Thyroid gland (tissue), 4 donors: ENCODE data around the gene MAML3.

Experiments
- POLR2A ChIP-seq, 2 donors: fragments of 450-650 bp; IDR thresholded peaks; one replicate each; pipeline ENCODE4 v1.6.1; 2017; ENCODE audit warnings: antibody characterized with exemption in 2 of 2, mild to moderate bottlenecking in 2 of 2, moderate library complexity in 1 of 2
- TF ChIP-seq, protein P1 (sequence below), 6 experiments: fragments of 200-600 bp in 3 of 6; fragments of 450-650 bp in 3 of 6; sonication (generic) in 3 of 6; IDR thresholded peaks; one replicate each; pipeline ENCODE4 v1.5.1; 2016 to 2019; ENCODE audit warnings: antibody characterized with exemption in 6 of 6, mild to moderate bottlenecking in 2 of 6, inconsistent platforms in 1 of 6, moderate library complexity in 1 of 6

DNA sequence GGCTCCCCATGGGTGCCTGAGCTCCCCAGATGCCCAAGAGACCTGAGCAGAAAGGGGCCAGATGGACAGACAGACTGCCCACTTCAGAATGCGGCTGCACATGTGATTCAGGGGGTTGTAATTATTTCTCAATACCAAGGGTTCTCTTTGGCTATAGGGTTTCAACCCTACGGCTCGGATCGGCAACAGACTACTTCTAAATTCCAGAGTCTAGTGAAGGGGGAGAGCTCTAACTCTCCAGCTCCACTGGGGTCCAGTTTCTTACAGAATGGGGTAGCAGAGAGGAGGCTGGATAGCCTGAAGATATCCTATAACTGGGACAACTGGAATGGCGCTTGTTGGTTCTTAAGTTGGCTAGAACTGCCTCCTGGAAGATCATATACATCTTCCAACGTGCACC lies 352.1 kb downstream of the MAML3 start:
- TF ChIP-seq, protein P1, sequence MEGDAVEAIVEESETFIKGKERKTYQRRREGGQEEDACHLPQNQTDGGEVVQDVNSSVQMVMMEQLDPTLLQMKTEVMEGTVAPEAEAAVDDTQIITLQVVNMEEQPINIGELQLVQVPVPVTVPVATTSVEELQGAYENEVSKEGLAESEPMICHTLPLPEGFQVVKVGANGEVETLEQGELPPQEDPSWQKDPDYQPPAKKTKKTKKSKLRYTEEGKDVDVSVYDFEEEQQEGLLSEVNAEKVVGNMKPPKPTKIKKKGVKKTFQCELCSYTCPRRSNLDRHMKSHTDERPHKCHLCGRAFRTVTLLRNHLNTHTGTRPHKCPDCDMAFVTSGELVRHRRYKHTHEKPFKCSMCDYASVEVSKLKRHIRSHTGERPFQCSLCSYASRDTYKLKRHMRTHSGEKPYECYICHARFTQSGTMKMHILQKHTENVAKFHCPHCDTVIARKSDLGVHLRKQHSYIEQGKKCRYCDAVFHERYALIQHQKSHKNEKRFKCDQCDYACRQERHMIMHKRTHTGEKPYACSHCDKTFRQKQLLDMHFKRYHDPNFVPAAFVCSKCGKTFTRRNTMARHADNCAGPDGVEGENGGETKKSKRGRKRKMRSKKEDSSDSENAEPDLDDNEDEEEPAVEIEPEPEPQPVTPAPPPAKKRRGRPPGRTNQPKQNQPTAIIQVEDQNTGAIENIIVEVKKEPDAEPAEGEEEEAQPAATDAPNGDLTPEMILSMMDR (IDR thresholded peaks at IDR 0.05), result no peak
- TF ChIP-seq POLR2A (IDR thresholded peaks at IDR 0.05), result no peak
